T-cell (primary cell): Measurements from ENCODE around the gene CRIP1. TPM values are rescaled to one million over a fixed set of nuclear protein-coding genes. Genes with fewer than 3 reads are reported as not detected.

Source experiments
- ATAC-seq, 4 experiments: fragments of 200-7000 bp in 3 of 4; fragments of 150-1000 bp in 1 of 4; cut with Tn5 transposase; replicated peaks in 1 of 4; 1 replicate in 3 of 4; 2 replicates in 1 of 4; pipeline ENCODE4 v1.10.0; 2021; ENCODE audit warnings: moderate library complexity in 3 of 4, mild to moderate bottlenecking in 2 of 4, moderate number of reproducible peaks in 1 of 4
- CTCF ChIA-PET, 2 donors: fragments of 300-600 bp; sonication (Branson Sonifier 250); formaldehyde crosslinking; loops; one replicate each; lab custom pipeline; 2022; ENCODE audit warnings: antibody characterized with exemption in 2 of 2; lab: Charles Lee
- POLR2A ChIA-PET, 2 donors: fragments of 300-600 bp; sonication (Branson Sonifier 250); formaldehyde crosslinking; loops; one replicate each; lab custom pipeline; 2022; ENCODE audit warnings: antibody characterized with exemption in 2 of 2; lab: Charles Lee
- DNase-seq, 35 experiments: peaks; one replicate each; pipeline versions ENCODE4 v3.0.0 to v3.0.0-alpha.2; 2013 to 2023
- H3K27ac ChIP-seq: one replicate; pipeline ENCODE4 v1.5.1; 2013; ENCODE audit warnings: low read length
- H3K27me3 ChIP-seq, 2 experiments: replicated peaks in 1 of 2; 1 replicate in 1 of 2; 2 replicates in 1 of 2; pipeline versions ENCODE4 v1.6.1 to v1.7.0; 2013; ENCODE audit warnings: low read length in 1 of 2, mixed read lengths in 1 of 2; ENCODE audit not compliant: control insufficient read depth in 2 of 2, insufficient read depth in 2 of 2; ENCODE audit errors: extremely low read depth in 1 of 2
- H3K36me3 ChIP-seq, 2 donors: 1 replicate in 1 of 2; 2 replicates in 1 of 2; pipeline versions ENCODE4 v1.6.1 to v1.7.0; 2013; ENCODE audit warnings: low read length in 1 of 2; ENCODE audit not compliant: control insufficient read depth in 2 of 2, insufficient read depth in 1 of 2; ENCODE audit errors: extremely low read depth in 1 of 2
- H3K4me1 ChIP-seq, 2 experiments: 1 replicate in 1 of 2; 2 replicates in 1 of 2; pipeline versions ENCODE4 v1.6.1 to v1.7.0; 2013; ENCODE audit warnings: low read length in 2 of 2, mixed read lengths in 1 of 2; ENCODE audit not compliant: insufficient read depth in 2 of 2, control insufficient read depth in 1 of 2; ENCODE audit errors: extremely low read depth in 1 of 2
- H3K4me3 ChIP-seq, 2 donors: 1 replicate in 1 of 2; 2 replicates in 1 of 2; pipeline versions ENCODE4 v1.5.1 to v1.7.0; 2013; ENCODE audit warnings: mild to moderate bottlenecking in 2 of 2, low read length in 1 of 2, moderate library complexity in 1 of 2; ENCODE audit not compliant: control insufficient read depth in 1 of 2; ENCODE audit errors: extremely low read depth in 1 of 2
- H3K9me3 ChIP-seq: 2 replicates; pipeline ENCODE4 v1.7.0; 2013
- H3K27ac Mint-ChIP-seq, 2 donors: one replicate each; pipeline ENCODE4 v1.8.0; 2020 to 2021; ENCODE audit warnings: mild to moderate bottlenecking in 2 of 2, mixed read lengths in 2 of 2
- H3K27me3 Mint-ChIP-seq, 2 donors: one replicate each; pipeline ENCODE4 v1.8.0; 2021 to 2022; ENCODE audit warnings: mixed read lengths in 2 of 2
- H3K36me3 Mint-ChIP-seq: one replicate; pipeline ENCODE4 v1.8.0; 2021; ENCODE audit warnings: mixed read lengths
- H3K4me1 Mint-ChIP-seq, 3 donors: one replicate each; pipeline ENCODE4 v1.8.0; 2020 to 2022; ENCODE audit warnings: mixed read lengths in 3 of 3, mild to moderate bottlenecking in 1 of 3
- H3K4me3 Mint-ChIP-seq, 3 donors: one replicate each; pipeline ENCODE4 v1.8.0; 2020 to 2022; ENCODE audit warnings: mild to moderate bottlenecking in 3 of 3, mixed read lengths in 3 of 3, moderate library complexity in 3 of 3
- H3K9me3 Mint-ChIP-seq, 3 donors: one replicate each; pipeline ENCODE4 v1.8.0; 2020 to 2022; ENCODE audit warnings: mixed read lengths in 3 of 3
- WGBS: methylation state at CpG from one replicate; pipeline ENCODE4 v1.1.5; 2013; ENCODE audit warnings: missing lambda C conversion rate; ENCODE audit not compliant: insufficient coverage; 5-methylcytosine and 5-hydroxymethylcytosine counted together
- total RNA-seq, 35 experiments: library from RNA in 6 of 35; stranded (reverse) in 6 of 35; fragments of 120-200 nt in 1 of 35; gene quantifications; one replicate each; pipeline versions ENCODE4 v1.2.1 to v1.2.4 and lab custom pipeline; 2013 to 2026

Gene CRIP1
- total RNA-seq, 5 donors from 2014 or later (not counting 1 experiment from before 2014, with no cell fraction given): 224 to 477 (median 329) TPM

DNA sequence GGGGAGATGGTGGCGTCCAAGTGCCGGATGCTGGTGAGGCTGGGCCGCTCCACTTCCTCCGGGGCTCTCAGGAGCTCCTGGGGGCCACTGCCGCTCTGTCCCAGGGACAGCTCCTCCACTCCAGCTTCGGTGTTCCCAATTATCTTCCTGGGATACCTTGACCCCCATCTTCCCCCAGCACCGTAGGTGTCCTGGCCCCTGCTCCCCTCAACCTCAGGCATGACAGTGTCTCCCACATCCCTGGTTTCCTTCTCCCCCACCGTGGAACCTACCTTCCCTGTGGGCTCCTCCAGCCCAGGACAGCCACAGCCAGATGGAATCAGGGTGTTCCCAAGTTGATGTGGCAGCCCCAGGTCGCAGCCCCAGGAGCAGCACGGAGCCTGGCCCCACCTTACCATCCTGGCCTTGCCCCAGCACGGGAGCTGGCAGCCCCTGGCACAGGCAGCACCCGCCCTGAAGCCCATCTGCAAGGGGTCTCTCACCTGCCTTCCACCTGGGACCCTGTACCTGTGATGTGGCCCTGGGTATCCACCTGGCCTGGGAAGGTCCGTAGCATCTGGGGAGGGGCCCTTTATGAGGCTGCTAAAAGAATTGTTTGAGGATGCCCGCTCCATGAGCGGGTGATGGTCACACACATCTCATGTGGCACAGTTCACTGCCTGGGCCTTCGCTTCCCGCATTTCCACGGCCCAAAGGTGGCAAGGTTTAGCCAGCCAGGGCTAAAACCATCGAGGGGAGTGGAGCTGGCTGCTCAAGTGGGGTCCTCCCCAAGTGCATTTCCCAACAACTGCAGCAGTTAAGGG, 43.8 kb downstream of the CRIP1 start:
- Mint-ChIP-seq H3K27ac (peak overlapping the region in 1 of 2 donors; percentile 46), H3K4me3 (peak overlapping the region; percentile 50 to 83 (median 68)), H3K27me3 (peaks cover 0 to 8% of the 10 kb centered on the region in 2 donors), H3K9me3 (no peaks in the 10 kb centered on the region), H3K36me3 (no peaks in the 10 kb centered on the region), H3K4me1 (peaks cover 10 to 42% (median 15%) of the 10 kb centered on the region in 3 donors)
- ATAC-seq: no peak
- no peaks in the 10 kb centered on the region for H3K9me3 ChIP-seq
- 93% methylated on average over 15 of the region's 19 CpGs for WGBS
- H3K36me3 ChIP-seq: no peaks in the 10 kb centered on the region
- ChIA-PET CTCF (no interaction called here), POLR2A (no interaction called here)
- H3K27ac ChIP-seq: no peak overlapping the region
- peaks cover 0 to 69% of the 10 kb centered on the region in 2 experiments for H3K27me3 ChIP-seq
- no peak overlapping the region for H3K4me3 ChIP-seq
- peaks cover 16 to 45% of the 10 kb centered on the region in 2 experiments for H3K4me1 ChIP-seq
- no peak for DNase-seq

DNA sequence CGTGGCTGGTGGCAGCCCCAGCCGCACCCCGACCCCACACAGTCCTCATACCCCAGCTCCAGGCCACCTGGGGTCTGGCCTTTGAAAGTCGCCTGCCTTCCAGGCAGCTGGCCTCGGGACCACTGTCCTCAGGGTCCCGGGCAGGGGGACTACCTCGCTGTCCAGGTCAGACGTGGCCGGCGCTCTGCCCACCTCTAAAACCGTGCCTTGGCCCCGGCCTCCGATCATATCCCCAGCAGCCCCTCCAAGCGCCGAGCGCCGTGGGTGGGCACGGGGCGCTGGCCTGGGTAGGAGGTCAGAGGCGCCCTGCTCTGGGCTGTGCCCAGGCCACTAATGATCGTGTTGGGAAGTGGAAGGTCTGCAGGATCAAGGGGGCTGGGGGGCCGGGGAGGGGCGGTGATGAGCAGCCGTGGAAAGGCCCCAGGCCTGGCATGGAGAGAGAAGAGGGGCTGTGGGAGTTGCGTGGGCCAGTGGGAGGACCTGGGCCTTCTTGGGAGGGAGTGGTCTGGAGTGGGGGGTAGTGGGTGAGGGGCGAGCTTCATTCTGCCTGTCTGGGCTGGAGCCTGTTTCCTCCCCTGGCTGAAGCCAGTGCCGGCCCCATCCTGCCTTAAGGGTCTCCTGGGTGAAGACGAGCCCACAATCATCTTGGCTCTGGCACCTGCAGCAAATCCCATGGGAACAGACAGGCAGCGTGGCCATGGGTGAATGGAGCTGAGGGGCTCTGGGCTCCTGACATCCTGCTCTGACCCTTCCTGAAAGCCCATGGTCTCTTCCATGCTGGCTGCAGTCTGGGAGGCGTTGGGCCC, 44.6 kb downstream of the CRIP1 start:
- Histone ChIP-seq H3K36me3 (no peaks in the 10 kb centered on the region), H3K27me3 (peaks cover 0 to 66% of the 10 kb centered on the region in 2 experiments), H3K27ac (no peak overlapping the region), H3K4me1 (peaks cover 16 to 40% of the 10 kb centered on the region in 2 experiments), H3K4me3 (no peak overlapping the region), H3K9me3 (no peaks in the 10 kb centered on the region)
- Mint-ChIP-seq H3K4me3 (peak overlapping the region in 2 of 3 donors; percentile 31 to 83), H3K4me1 (peaks cover 10 to 39% (median 15%) of the 10 kb centered on the region in 3 donors), H3K36me3 (no peaks in the 10 kb centered on the region), H3K27me3 (peaks cover 0 to 6% of the 10 kb centered on the region in 2 donors), H3K9me3 (no peaks in the 10 kb centered on the region), H3K27ac (no peak overlapping the region)
- ChIA-PET POLR2A (interaction anchor here in 1 of 2 donors (0.6 kb wide), 1 partner anchor 766 kb away, joined by 4 read pairs; no protein-coding TSS in a partner anchor), CTCF (interaction anchor here in 1 of 2 donors (1.5 kb wide), 1 partner anchor 161 kb away, joined by 4 read pairs; no protein-coding TSS in a partner anchor)
- DNase-seq (no peak), ATAC-seq (no peak)
- WGBS: 91% methylated on average over 22 of the region's 30 CpGs

DNA sequence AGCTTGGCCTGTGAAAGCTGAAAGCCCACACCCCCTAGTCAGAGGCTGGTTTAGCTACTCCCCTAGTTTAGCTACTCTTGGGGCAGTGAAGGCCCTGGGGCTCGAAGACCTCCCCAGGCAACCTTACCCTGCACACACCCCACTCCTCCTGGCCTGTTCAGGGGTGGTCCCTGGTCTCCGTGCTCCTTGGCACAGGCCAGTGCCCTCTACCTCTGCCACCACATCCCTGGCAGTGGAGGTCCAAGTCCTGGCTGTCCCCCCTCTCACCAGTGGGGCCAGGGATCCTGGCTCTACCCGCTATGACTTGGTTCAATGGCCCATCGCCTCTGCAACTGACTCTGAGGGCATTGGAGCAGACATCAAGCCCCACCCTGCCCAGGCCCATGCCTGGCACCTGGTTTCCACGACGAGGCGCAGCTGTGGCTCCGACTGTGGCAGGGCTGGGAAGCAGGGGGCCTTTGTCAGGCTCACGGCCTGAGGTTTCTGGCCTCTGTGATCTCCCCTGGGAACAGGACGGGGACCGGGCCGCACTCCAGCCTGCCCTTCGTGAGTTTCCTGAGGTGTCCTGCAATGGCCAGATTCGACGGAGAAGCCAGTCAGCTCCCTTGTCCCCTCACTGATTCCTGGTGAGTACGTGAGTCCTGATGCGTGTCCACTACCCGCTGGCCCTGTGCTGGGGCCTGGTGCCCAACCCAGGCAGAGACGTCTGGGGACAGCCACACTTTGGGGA, 45.4 kb downstream of the CRIP1 start:
- peak overlapping the region in 2 of 3 donors; percentile 10 to 31 for H3K4me3 Mint-ChIP-seq
- H3K36me3 Mint-ChIP-seq: no peaks in the 10 kb centered on the region
- Histone ChIP-seq H3K9me3 (no peaks in the 10 kb centered on the region), H3K4me1 (peaks cover 12 to 35% of the 10 kb centered on the region in 2 experiments), H3K36me3 (no peaks in the 10 kb centered on the region), H3K27ac (no peak overlapping the region), H3K4me3 (no peak overlapping the region), H3K27me3 (peaks cover 0 to 67% of the 10 kb centered on the region in 2 experiments)
- H3K27ac Mint-ChIP-seq: no peak overlapping the region
- CTCF ChIA-PET: interaction anchor here in 1 of 2 donors (1.5 kb wide), 1 partner anchor 162 kb away, joined by 4 read pairs; no protein-coding TSS in a partner anchor
- WGBS: 88% methylated on average over 19 of the region's 19 CpGs
- POLR2A ChIA-PET: interaction anchor here in 1 of 2 donors (0.6 kb wide), 1 partner anchor 767 kb away, joined by 4 read pairs; no protein-coding TSS in a partner anchor
- no peak for ATAC-seq
- H3K9me3 Mint-ChIP-seq: no peaks in the 10 kb centered on the region
- no peak for DNase-seq
- H3K27me3 Mint-ChIP-seq: peaks cover 0 to 7% of the 10 kb centered on the region in 2 donors
- H3K4me1 Mint-ChIP-seq: peaks cover 8 to 39% (median 15%) of the 10 kb centered on the region in 3 donors

DNA sequence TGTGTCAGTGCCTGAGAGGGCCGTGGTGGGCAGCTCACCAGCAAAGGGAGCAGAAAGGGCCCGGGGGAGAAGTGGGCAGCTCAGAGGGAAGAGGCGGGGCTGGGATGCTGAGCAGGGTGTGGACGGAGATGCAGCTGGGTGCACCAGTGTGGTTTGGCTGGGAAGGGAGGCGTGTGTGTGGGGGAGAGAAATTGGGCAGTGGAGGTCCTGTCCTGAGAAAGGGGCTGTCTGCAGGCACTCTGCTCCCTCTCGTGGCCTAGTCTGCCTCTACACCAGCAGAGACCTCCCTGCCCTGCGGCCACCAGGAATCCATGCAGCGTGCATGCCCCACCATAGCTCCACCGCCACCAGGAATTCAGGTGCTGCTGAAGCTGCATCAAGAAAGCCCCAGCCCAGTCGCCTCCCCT, 46.1 kb downstream of the CRIP1 start:
- DNase-seq (peak in 1 of 35 experiments; percentile 30), ATAC-seq (no peak)
- peaks cover 0 to 67% of the 10 kb centered on the region in 2 experiments for H3K27me3 ChIP-seq
- H3K36me3 ChIP-seq: no peaks in the 10 kb centered on the region
- Mint-ChIP-seq H3K27me3 (peaks cover 0 to 7% of the 10 kb centered on the region in 2 donors), H3K4me1 (peaks cover 2 to 34% (median 9%) of the 10 kb centered on the region in 3 donors), H3K4me3 (no peak overlapping the region), H3K9me3 (no peaks in the 10 kb centered on the region), H3K36me3 (no peaks in the 10 kb centered on the region), H3K27ac (no peak overlapping the region)
- ChIA-PET POLR2A (interaction anchor here in 1 of 2 donors (0.5 kb wide), 1 partner anchor 17 kb away, joined by 3 read pairs; no protein-coding TSS in a partner anchor), CTCF (interaction anchor here (0.6 to 1.5 kb wide), 2 partner anchors 124 to 162 kb away, joined by 4 read pairs; no protein-coding TSS in a partner anchor)
- peaks cover 6 to 32% of the 10 kb centered on the region in 2 experiments for H3K4me1 ChIP-seq
- H3K27ac ChIP-seq: no peak overlapping the region
- WGBS: 60% methylated on average over 4 of the region's 10 CpGs
- H3K9me3 ChIP-seq: no peaks in the 10 kb centered on the region
- H3K4me3 ChIP-seq: no peak overlapping the region

DNA sequence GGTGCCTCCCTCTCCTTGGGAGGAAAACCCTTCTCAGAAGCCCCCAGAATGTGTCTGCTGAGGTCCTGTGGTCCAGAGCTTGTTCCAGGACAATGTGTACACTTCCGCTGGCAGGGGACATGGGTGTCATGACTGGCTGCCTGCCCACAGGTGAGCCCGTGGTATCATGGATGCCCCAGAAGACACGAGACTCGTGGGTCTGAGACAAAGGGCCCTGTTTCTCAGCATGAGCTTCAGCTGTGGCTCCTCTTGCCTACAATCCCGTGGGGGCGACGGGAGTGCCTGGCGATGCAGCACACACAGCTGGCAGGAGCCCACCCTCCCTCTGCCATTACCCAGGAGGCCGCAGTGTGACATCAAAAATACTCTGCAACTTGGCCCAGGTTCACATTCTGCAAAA, 46.7 kb downstream of the CRIP1 start:
- Mint-ChIP-seq H3K4me1 (peaks cover 0 to 36% (median 10%) of the 10 kb centered on the region in 3 donors), H3K27me3 (peaks cover 0 to 7% of the 10 kb centered on the region in 2 donors), H3K36me3 (no peaks in the 10 kb centered on the region), H3K27ac (no peak overlapping the region), H3K4me3 (no peak overlapping the region), H3K9me3 (no peaks in the 10 kb centered on the region)
- Histone ChIP-seq H3K4me1 (peaks cover 6 to 31% of the 10 kb centered on the region in 2 experiments), H3K36me3 (no peaks in the 10 kb centered on the region), H3K27ac (no peak overlapping the region), H3K9me3 (no peaks in the 10 kb centered on the region), H3K4me3 (no peak overlapping the region), H3K27me3 (peaks cover 0 to 70% of the 10 kb centered on the region in 2 experiments)
- no peak for ATAC-seq
- POLR2A ChIA-PET: interaction anchor here in 1 of 2 donors (0.5 kb wide), 1 partner anchor 16 kb away, joined by 3 read pairs; no protein-coding TSS in a partner anchor
- CTCF ChIA-PET: no interaction called here
- no peak for DNase-seq
- 69% methylated on average over 9 of the region's 9 CpGs for WGBS
